KMS-11 (cell line): ENCODE data around the gene SP6.

Experiments
- H2AFZ ChIP-seq: fragments of 200-600 bp; sonication (generic); 2 replicates; pipeline ENCODE4 v1.6.1; 2016; ENCODE audit warnings: antibody characterized with exemption, mixed run types, low read depth
- H3K27ac ChIP-seq: fragments of 200-600 bp; sonication (generic); 2 replicates; pipeline ENCODE4 v1.6.1; 2016; ENCODE audit warnings: mild to moderate bottlenecking, mixed run types
- H3K27me3 ChIP-seq: fragments of 200-600 bp; sonication (generic); 2 replicates; pipeline ENCODE4 v1.6.1; 2017; ENCODE audit warnings: mild to moderate bottlenecking, low read depth, mixed run types, moderate library complexity; ENCODE audit not compliant: insufficient read depth
- H3K36me3 ChIP-seq: fragments of 200-600 bp; sonication (generic); 2 replicates; pipeline ENCODE4 v1.6.1; 2017; ENCODE audit warnings: mild to moderate bottlenecking, mixed run types; ENCODE audit not compliant: insufficient read depth
- H3K4me1 ChIP-seq: fragments of 200-600 bp; sonication (generic); 2 replicates; pipeline ENCODE4 v1.6.1; 2016; ENCODE audit warnings: mild to moderate bottlenecking, low read depth, mixed run types; ENCODE audit not compliant: poor library complexity, severe bottlenecking
- H3K4me2 ChIP-seq: fragments of 200-600 bp; sonication (generic); 2 replicates; pipeline ENCODE4 v1.7.0; 2016; ENCODE audit warnings: mild to moderate bottlenecking, mixed run types
- H3K4me3 ChIP-seq: fragments of 200-600 bp; sonication (generic); IDR thresholded peaks from 2 replicates; pipeline ENCODE4 v1.6.1; 2017; ENCODE audit warnings: low read depth, low read length, mixed read lengths; ENCODE audit not compliant: insufficient read depth
- H3K79me2 ChIP-seq: fragments of 200-600 bp; sonication (generic); 2 replicates; pipeline ENCODE4 v1.6.1; 2016; ENCODE audit warnings: low read depth, mixed run types; ENCODE audit not compliant: insufficient read depth
- H3K9ac ChIP-seq: fragments of 200-600 bp; sonication (generic); 2 replicates; pipeline ENCODE4 v1.6.1; 2016; ENCODE audit warnings: mild to moderate bottlenecking, mixed run types
- H4K20me1 ChIP-seq: fragments of 200-600 bp; sonication (generic); 2 replicates; pipeline ENCODE4 v1.6.1; 2016; ENCODE audit warnings: mild to moderate bottlenecking, mixed run types; ENCODE audit not compliant: insufficient read depth
- TF ChIP-seq, protein P1 (sequence below): fragments of 200-600 bp; sonication (generic); conservative IDR thresholded peaks from 2 replicates; pipeline ENCODE4 v1.6.1; 2017; ENCODE audit warnings: low read depth, mild to moderate bottlenecking, antibody characterized with exemption, low read length, moderate library complexity, mixed read lengths

SP6 gene

DNA sequence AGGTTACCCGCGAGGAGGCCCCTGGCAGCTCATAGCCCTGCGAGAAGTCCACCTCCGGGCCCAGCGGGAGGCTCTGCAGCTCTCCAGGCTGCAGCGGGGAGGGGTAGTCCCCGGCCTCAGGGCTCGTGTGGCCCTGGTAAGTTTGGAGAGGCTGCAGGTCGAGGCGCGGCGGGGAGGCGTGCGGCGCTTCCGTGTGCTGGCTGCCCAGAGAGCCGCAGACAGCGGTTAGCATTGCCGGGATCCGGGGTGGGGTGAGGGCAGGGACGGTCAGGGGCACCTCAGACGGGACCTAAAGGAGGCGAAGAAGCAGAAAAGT, 2.8 kb downstream of the SP6 start:
- H3K4me3 ChIP-seq, result no peak overlapping the region
- no peaks in the 10 kb centered on the region for H4K20me1 ChIP-seq
- H3K36me3 ChIP-seq, result no peaks in the 10 kb centered on the region
- no peak overlapping the region for H3K4me2 ChIP-seq
- no peak overlapping the region for H3K27ac ChIP-seq
- H3K4me1 ChIP-seq, result no peaks in the 10 kb centered on the region
- no peaks in the 10 kb centered on the region for H3K79me2 ChIP-seq
- H2AFZ ChIP-seq, result no peak overlapping the region
- peaks cover 81% of the 10 kb centered on the region for H3K27me3 ChIP-seq
- H3K9ac ChIP-seq, result no peak overlapping the region
- TF ChIP-seq, protein P1, sequence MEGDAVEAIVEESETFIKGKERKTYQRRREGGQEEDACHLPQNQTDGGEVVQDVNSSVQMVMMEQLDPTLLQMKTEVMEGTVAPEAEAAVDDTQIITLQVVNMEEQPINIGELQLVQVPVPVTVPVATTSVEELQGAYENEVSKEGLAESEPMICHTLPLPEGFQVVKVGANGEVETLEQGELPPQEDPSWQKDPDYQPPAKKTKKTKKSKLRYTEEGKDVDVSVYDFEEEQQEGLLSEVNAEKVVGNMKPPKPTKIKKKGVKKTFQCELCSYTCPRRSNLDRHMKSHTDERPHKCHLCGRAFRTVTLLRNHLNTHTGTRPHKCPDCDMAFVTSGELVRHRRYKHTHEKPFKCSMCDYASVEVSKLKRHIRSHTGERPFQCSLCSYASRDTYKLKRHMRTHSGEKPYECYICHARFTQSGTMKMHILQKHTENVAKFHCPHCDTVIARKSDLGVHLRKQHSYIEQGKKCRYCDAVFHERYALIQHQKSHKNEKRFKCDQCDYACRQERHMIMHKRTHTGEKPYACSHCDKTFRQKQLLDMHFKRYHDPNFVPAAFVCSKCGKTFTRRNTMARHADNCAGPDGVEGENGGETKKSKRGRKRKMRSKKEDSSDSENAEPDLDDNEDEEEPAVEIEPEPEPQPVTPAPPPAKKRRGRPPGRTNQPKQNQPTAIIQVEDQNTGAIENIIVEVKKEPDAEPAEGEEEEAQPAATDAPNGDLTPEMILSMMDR, result no peak

DNA sequence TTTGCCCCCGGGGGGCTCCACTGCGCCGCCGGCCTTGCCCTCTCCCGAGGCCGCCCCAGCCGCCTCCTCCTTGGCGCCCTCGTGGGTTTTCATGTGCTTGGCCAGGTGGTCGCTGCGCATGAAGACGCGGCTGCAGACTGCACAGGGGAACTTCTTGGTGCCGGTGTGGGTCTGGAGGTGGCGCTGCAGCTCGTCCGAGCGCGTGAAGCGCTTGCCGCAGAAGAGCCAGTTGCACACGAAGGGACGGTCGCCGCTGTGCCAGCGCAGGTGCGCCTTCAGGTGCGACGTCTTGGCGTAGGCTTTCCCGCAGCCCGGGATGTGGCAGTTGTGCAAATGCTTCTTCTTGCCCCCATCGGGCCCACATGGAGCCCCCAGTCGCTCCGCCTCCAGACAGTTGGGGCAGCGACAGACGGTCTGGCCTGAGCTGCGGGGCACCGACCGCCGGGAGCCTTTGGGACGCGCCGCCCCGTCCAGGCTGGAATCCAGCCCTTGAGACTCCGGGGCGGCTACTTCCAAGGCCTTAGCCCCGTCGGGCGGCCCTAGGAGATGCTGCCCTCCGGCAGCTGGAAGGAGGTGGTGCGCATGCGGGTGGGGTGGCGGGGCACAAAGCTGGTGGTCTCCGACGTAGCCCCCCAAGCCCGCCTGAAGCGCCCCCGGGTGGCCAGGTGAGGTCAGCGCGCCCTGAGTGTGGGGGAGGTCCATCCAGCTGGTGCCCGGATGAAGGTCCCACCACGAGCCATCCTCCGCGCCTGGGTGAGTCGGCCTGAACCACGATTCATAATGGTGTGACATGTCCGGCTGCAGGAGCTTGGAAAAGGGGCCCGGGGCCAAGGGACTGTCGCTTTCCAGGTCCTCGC, 3.4 kb downstream of the SP6 start:
- Histone ChIP-seq H3K4me2 (no peak overlapping the region), H3K79me2 (no peaks in the 10 kb centered on the region), H3K4me3 (no peak overlapping the region), H3K27me3 (peaks cover 75% of the 10 kb centered on the region), H3K4me1 (no peaks in the 10 kb centered on the region), H4K20me1 (no peaks in the 10 kb centered on the region), H2AFZ (no peak overlapping the region), H3K27ac (no peak overlapping the region), H3K36me3 (no peaks in the 10 kb centered on the region), H3K9ac (no peak overlapping the region)
- TF ChIP-seq, protein P1, result no peak

DNA sequence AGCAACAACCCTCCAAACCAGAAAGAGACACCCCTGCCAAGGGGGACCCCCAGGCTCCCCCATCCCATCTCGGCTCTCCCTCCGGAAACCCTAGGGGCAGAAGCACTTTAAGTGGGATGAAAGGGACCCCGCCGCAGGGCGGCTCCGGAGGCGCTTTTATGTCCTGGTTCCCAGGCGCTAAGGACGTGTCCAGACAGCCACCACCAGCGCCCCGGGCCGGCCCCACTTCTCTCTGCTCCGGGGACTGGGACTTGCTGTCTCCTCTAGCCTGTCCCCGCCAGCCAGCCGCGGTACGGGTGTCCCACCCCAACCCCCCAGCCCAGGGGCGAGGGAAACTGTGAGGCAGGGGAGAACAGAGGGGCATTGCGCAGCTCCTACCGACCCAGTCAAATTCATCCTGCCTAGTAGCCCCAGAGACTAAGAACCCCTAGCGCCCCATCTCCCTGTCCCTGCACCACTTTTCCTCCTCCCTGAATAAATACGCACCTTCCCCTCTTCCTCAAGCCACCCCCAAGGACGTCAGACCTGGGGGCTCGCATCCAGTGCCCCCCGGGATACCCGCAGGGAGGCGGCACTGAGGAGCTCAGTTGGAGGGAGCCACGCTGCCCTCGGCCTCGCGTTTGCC, 4.1 kb downstream of the SP6 start:
- Histone ChIP-seq H3K27ac (no peak overlapping the region), H3K79me2 (no peaks in the 10 kb centered on the region), H3K27me3 (peaks cover 68% of the 10 kb centered on the region), H2AFZ (no peak overlapping the region), H3K4me3 (no peak overlapping the region), H3K36me3 (no peaks in the 10 kb centered on the region), H3K9ac (no peak overlapping the region), H4K20me1 (no peaks in the 10 kb centered on the region), H3K4me1 (peaks cover 3% of the 10 kb centered on the region), H3K4me2 (no peak overlapping the region)
- TF ChIP-seq, protein P1, result no peak

DNA sequence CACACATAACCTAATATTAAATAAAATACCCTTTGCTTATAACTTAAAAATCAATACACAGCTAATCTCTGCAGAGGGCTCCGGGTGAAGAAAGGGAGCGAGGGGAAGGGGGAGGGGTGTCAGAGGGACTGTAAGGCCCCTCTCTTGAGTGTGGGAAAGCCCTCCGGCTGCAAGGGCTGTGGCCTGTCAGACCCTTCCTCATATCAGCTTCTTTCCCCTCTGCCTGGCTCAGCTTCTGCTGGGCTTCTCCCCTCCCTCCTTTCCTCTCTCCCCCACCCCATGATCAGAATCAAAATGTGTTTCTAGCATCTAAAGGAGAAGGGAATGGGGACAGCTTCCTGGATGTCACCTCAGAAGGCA, 5.3 kb downstream of the SP6 start:
- H3K79me2 ChIP-seq, result no peaks in the 10 kb centered on the region
- peaks cover 58% of the 10 kb centered on the region for H3K27me3 ChIP-seq
- H3K4me3 ChIP-seq, result no peak overlapping the region
- H3K36me3 ChIP-seq, result no peaks in the 10 kb centered on the region
- H4K20me1 ChIP-seq, result no peaks in the 10 kb centered on the region
- no peak overlapping the region for H3K9ac ChIP-seq
- no peak overlapping the region for H3K27ac ChIP-seq
- TF ChIP-seq, protein P1, result no peak
- H3K4me2 ChIP-seq, result no peak overlapping the region
- H3K4me1 ChIP-seq, result peaks cover 10% of the 10 kb centered on the region
- no peak overlapping the region for H2AFZ ChIP-seq
